DMS114 treated with DMSO at 0.1 percent for 48 hours (cell line): ENCODE measurements around the gene NXNL2.

Experiments used
- DNase-seq: peaks from one replicate; lab custom pipeline; 2025; ENCODE audit not compliant: unreplicated experiment; lab: John Stamatoyannopoulos, UW

NXNL2 gene

DNA sequence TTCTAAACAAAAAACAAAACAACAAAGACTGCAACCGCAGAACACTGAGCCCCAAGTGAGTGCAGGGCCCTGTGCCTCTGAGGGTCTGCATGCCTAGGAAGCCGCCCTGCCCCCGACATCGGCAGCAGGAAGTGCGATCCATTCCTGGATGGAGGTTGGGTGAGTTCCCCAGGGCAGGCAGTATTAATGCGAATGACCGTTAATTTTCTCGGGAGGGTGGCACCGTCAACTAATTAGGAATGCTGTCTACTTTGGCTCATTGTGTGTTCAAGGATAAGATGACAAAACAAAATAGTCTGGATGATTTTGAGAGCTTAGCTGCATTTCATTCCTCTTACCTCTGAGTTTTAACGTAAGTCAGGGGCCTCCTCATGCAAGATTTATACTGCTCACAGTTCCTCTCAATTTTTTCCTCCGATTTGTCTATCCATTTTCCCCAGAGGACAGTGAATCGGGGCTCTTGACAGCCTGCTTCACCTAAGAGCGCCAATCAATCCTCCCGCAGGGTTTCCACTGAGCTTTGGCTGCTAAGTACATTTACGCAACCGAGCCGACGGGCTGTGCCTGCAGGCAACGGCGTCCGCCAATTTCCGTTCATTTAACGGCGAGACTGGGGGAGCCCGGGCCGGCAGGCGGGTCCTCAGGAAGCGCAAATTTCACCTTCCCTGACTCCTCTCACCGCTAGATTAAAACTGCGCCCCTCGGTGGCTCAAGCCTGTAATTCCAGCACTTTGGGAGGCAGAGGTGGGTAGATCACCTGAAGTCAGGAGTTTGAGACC lies 2.9 kb upstream of the NXNL2 start:
- DNase-seq = no peak

DNA sequence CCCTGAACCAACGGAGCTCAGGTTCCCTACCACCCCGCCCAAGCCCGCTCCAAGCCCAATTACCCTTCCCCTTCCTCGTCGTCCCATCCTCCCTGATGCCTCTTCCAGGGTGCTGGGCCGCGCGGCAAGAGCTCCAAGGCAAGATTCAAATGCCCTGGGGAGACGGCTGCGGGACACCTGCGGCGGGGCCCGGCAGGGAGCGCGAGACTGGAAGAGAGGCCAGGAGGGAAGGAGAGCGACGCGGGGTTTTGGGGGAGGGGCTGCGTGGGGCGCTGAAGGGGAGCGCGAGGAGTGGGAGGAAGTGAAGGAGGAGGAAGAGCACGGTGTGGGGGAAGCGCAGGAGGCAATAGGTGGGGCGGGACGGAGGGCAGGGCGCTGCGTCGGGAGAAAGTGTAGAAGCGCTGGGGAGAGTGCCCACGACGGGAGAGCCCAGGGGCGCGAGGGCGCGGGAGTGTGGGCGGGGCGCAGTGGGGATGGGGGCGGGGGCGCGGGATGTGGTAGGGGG lies 975 bp upstream of the NXNL2 start:
- peak; percentile 36 for DNase-seq

DNA sequence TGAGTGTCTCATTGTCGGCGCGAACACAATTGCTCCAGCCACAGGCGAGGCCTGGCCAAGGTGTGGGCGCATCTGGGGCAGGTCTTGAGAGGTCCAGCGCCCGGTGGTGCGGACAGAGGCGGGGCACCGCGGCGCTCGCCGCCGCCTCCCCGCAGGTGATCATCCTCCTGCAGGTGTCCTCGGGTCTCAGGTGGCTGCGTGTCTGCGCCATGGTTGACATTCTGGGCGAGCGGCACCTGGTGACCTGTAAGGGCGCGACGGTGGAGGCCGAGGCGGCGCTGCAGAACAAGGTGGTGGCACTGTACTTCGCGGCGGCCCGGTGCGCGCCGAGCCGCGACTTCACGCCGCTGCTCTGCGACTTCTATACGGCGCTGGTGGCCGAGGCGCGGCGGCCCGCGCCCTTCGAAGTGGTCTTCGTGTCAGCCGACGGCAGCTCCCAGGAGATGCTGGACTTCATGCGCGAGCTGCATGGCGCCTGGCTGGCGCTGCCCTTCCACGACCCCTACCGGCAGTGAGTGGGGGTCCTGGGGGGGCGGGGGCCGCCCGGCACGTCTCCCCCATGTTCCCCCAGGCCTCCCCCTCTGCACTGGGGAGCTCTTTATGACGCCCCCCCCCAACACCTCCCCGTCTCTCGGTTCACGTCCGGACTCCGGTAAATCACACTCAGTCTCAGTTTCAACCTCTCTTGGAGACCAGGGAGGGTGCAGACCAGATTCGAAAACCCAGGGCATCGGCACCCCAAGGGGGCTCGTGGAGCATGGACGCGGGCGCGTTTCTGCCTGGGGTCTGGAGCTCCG lies 446 bp downstream of the NXNL2 start:
- no peak for DNase-seq

DNA sequence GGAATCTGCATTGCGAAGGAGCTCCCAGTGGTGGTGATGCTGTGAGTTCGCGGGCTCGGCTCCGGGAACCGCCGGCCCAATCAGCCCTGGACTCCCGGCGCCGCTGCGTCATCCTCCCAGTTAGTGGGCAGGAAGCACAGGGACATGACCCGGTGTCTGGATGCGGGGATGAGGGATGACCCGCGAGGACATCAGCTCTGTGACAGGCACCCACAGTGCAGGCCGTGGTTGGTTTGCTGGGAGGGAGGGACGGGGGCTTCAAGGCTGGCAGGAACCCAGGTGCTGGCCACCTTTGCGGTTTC lies 996 bp downstream of the NXNL2 start:
- DNase-seq = no peak

DNA sequence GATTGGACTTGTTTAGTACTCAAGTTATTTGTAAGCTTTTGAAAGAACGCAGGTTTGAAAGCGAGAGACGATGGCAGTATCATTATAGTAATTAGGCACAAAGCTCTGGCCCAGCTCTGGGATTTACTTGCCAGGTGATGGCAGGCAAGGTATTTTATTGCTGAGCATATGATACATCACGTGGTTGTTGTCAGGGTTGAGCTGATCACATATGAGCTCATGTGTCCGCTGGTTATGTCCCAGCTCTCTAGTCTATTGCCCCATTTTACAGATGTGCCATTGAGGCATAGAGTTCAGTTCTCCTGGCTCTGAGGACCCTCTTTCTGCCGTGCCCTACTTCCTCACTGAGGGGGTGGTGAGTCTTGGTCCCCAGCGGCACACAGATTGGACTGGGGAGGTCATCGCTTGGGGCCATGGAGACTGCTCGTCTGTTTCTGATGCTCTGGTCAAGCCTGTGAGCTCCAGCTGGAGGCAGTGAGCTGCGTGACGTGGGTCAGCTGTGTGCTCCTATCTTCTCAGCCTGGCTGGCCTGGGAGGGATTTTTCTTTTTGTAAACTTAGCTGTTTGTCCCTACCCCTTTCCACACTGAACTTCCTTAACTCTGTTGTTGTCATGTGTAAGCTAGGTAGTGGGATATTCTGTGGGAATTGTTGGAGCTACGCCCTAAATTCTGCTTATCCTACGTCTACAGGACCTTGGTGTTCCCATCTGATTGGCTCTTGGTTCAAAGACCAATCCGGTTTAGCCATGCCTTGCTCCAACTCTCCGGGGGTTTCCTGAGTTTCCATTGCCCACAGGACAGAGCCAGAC lies 2.2 kb downstream of the NXNL2 start:
- no peak for DNase-seq

DNA sequence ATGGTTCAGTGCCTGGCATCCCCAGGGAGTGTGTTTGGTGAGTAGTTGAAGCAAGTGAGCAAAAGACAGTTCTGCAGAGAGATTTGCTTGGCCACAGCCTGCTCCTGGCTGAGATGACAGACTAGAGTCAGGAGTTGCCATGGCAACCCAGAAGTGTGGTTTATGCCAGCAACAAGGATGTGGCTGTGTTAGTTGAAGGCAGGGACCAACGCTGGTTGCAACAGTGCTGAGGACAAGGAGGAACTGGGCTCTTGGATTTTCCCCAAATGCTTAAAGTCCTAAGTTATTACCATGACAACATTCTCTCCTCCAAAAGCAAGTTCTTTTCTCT lies 2.7 kb downstream of the NXNL2 start:
- DNase-seq = no peak

DNA sequence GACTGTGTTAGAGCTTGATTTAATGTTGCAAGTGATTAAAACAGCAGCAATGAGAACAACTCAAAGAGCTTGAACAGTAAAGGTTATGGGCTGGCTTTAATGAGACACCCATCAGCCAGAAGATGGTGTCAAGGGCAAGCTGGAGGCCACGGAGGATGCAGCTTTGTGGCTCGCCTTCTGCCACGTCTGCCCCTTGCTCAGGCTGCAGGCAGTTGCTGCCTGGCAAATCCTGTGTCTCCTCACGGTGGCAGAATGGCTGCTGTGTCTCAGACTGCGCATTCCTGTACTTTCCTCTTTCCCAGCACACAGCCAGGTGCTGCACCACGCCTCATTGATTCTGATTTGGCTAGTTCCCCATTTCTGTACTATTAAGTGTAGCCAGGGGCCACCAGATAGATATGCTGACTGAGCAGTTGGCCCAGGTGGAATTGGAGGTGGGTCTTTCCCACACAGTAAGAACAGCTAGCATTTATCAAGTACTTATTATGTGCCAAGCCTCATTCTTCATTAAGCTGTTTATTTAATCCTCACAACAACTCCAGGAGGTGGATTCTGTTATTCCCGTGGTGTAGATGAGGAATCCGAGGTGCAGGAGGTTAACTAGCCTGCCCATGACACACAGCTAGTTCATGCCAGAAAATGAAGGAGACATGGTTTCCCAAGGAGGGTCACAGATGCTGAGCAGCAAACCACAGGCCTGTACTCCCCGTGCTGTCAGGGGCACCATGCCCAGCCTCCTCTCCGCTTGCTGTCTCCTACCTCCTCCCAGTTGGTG lies 3.5 kb downstream of the NXNL2 start:
- DNase-seq = no peak

DNA sequence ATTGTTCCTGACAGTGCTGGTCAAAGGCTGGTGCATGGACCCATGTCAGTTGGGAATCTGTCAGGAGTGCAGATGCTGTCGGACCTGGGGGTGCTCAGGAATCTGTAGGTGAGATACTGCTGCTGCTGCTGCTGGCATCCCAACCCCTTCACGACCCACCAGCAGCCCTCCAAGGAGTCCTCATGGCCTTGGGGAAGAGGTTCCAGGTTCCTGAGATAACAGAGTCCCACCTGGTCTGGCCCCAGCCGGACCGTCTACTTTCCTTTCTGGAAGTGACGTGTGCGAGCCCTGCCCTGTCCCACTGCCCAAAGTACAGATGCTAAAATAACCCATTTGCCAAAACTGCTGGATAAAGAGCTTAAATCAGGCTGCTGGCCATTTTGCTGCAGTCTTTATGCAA lies 4.3 kb downstream of the NXNL2 start:
- no peak for DNase-seq

DNA sequence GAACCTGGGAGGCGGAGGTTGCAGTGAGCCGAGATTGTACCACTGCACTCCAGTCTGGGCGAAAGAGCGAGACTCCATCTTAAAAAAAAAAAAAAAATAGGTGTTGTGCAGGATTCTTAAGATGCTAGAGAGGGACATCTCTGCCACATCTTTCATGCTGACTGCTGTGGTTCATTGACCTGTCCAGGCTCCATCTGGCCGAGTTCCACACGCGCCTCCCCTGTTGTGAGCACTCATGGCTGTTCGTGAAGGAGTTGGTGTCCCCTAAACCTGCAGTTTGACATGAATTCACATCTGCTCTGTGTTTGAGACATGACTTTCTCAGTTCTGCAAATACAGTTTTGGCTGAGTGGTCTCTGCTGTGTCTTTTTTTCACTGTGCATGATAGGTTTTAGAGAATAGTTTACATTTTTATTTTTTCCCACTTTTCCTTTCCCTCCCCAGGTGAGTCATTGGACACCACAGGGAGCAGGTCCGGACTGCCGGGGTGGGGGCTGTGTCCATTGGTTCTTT lies 5.3 kb downstream of the NXNL2 start:
- no peak for DNase-seq

DNA sequence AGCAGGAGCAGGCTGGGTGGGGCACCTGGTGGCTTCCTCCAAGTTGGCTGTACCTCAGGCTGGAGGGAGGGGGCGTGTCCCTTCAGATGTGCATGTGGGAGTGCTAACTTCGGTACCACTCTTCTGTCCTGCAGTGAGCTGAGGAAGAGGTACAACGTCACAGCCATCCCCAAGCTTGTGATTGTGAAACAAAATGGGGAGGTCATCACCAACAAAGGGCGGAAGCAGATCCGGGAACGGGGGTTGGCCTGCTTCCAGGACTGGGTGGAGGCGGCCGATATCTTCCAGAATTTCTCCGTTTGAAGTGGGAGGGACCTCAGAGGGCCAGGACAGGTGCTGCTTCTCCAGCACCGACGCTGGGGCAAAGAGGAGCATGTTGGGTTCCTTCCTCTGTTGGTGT lies 9.3 kb downstream of the NXNL2 start:
- no peak for DNase-seq

DNA sequence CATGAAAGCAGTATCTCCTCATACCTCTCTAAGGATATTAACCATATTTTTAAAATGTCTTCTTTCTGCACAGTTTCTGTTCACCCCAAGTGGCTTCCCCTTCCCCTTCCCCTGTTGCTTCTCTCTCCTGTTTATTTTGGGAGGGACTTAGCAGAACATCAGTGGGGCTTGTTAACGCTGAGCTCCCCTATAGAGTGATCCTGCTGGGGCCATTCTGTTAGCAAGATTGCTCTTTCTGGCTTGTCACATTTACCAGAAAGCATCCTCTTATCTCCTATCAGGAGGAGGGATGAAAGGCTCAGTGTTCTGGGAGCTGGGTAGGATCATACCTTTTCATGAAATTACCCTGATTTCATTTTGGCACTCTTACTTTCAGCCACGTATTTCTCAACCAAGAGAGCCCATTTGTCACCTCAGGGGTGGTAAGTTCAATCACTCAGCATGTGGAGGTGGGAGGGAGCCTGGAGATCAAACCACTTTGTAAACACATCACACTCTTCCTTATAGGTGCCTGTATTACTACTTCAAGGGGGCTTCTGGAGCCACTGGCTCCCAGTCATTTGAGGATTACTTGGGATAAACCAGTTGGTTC lies 16.7 kb downstream of the NXNL2 start:
- DNase-seq = no peak

DNA sequence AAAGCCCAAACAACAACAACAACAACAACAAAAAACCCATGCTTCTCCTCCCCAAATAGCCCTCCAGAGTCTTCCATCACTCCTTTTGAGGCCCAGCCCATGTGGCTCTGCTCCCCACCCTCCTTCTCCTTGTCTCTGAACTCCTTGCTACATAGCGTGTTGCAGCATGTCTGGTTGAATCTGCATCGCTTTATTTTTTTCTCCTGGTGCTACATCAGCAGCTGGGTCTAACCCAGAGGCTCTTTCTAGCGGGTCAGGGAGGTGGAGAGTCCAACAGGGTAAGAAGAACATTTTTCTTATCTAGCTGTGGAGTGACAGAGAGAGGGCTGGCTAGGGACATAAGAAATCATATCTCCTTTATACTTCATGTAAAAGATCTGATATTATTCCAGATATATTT lies 18.4 kb downstream of the NXNL2 start:
- DNase-seq = no peak

DNA sequence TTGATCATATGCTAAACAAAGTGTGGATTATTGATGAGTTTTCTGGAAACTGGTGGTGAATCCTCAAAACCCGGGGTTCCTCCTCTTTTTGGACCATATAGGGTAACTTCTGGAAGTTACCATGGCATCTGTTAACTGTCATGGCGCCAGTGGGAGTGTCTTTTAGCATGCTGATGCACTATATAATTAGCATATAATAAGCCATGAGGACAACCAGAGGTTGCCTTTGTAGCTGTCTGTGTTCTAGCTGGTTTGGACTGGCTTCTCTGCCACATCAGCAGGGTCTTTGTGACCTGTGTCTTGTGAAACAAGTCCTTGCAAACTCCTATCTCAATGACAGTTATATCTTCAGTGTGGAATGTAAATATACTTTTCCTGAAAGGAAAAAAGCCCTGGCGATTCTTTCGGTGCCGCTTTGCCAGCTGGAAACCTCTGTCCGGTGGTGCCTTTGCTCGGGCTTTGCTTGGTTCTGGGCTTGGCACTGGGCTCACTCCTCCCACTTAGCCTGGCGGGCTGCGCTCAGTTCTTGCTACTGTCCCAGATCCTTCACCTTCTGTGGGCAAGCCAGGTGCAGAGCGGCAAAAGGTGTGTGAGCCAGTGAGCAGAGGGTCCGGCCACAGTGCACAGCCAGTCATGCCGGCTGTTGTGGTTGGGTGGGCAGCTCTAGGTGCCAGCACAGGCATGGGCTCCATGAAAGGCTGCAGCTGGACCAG lies 20.4 kb downstream of the NXNL2 start:
- DNase-seq = no peak

DNA sequence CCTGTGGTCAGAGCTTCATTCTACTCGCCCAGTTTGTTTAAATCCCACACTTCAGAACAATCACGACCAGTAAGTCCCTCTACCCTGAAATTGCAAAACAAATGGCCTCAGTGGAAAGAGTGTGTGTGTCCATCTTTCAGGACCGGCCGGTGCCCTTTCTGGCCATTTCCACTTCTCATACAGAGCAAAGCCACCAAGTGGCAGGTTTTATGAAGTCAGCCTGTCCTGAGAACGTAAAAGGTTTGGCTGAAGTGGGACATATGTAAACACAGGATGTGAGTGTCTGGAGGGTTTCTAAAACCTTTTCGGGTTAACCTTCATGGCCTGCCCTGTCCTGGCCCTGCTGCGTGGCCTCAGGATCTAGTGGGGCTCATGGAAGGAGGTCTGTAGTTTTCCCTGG lies 24.7 kb downstream of the NXNL2 start:
- no peak for DNase-seq

DNA sequence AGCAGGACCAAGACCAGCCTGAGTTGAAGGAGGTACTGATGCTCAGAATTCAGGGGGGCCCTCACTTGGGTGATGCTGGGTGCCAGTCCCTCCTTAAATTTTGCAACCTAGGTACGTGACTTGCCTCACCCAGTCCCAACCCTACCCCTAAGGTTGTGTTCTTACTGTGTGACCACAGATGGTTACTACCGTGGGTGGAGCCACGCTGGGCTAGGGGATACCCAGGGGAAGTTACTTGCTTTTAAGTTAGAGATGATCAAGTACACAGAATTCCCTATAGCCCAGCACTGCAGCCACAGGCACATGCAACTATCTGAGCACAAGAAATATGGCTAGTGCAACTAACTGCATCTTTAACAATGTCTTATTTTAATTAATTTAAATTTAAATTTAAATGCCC lies 32.9 kb downstream of the NXNL2 start:
- no peak for DNase-seq

DNA sequence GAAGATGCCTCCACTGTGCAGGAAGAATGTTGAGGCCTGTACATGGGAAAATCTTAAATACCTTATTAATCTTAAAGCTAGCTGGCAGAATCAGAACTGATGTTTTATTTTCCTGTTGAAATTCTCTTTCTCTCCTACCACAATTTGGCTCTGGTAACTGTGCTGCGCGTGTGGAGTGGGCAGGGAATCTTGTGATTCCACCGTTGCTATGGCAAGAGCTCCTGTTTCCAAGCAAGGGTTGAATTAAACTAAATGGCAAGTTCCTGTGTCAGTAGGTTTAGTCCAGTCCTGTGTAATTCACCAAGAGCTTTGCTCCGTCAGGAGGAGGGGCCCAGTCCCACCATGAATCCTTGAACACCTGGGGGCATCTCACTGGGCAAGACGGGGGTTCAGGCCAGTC lies 36.4 kb downstream of the NXNL2 start:
- no peak for DNase-seq

DNA sequence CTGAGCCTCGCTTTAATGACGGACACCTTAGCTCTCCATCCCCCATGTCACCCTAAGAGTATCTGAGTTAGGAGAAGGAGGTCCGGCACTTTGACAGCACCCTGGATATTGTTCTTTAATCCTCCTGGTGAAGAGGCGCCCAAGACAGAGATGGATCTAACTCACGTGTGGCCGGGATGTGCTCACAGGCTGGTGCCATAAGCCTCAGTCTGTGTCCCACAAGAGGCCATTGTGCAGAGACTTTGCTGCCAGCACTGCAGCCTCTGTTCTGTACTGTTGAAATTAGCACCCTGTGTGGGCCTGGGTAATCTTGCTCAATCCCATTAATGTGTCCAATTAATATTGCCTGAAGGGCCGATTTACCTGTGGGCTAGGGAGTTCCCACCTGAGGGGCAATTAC lies 37.7 kb downstream of the NXNL2 start:
- DNase-seq = no peak

DNA sequence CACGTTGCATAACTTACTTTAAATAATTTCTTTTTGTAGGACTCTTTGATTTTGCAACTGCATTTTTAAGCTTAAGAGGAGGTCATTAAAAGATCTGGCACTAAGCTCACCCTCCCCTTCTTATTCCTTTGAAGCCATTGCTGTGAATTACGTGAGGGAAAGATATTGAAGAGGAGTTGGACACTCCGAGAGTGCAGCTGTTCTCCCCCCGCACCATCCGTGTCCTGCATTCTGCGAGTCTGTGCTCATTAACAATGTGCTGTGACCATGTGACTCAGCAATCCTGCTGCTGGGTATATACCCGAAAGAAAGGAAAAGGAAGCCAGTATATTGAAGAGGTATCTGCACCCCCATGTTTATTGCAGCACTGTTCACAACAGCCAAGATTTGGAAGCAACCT lies 40.0 kb downstream of the NXNL2 start:
- DNase-seq = no peak

DNA sequence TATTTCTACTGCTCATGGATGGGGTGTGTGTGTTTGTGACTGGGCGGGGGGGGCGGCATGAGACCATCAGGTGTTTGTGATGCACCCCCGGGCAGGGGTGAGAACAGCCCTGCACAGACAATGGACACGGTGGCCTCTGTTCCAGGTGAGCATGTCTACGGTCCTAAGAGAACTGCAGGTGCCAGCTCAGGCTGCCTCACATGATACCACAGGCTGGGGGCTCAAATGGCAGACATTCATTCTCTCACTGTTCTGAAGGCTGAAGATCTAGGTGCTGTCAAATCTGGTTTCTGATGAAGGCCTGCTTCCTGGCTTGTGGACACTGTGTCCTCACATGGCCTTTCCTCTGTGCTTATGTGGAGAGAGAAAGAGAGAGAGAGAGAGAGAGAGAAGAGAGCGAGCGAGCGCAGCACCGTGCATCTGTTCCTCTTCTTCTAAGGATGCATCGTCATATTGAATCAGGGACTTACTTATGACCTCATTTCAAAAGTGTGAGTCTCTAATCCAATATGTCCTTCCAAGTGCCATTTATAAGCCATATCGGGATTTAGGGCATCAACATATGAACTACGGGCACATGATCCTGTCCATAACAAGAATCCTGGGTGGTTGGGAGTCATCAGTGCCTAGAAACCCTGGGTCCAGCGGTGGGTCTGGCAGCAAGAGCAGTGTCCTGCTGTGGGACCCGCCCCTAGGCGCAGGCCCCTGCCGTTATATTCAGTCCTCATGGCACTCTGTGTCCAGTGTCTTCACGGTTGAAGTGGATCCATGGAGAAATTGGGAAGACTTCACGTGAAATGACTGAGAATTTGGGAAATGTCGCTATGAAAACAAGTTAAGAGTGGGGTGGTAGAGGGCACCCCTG lies 42.5 kb downstream of the NXNL2 start:
- no peak for DNase-seq
